Prostate gland (tissue), 2 donors: ENCODE results near the gene RMI2.

Source experiments
- CTCF ChIP-seq, 4 experiments: fragments of 200-600 bp in 2 of 4; fragments of 450-650 bp in 2 of 4; sonication (generic) in 2 of 4; IDR thresholded peaks; 1 replicate in 3 of 4; 2 replicates in 1 of 4; pipeline ENCODE4 v1.5.1; 2016 to 2019; ENCODE audit warnings: antibody characterized with exemption in 4 of 4, mild to moderate bottlenecking in 2 of 4, moderate library complexity in 2 of 4
- POLR2A ChIP-seq: fragments of 450-650 bp; IDR thresholded peaks from one replicate; pipeline ENCODE4 v1.6.1; 2016; ENCODE audit warnings: antibody characterized with exemption, mild to moderate bottlenecking

- TF ChIP-seq CTCF (IDR thresholded peaks at IDR 0.05), result no peak
- TF ChIP-seq POLR2A, result no peak
Observed at GRCh38 chr16:11326737-11327276, 18.5 kb upstream of the RMI2 start.
